DMS 273 treated with DMSO at 0.1 percent for 48 hours (cell line): Measurements from ENCODE around the gene COL19A1.
"Not testable (repeated sequence)": the region's sequence is repeated elsewhere in the genome, so short reads cannot be mapped to it uniquely, and the experiment has no call there.

Experiments used
- DNase-seq: peaks from one replicate; lab custom pipeline; 2025; lab: John Stamatoyannopoulos, UW

The COL19A1 gene

DNA sequence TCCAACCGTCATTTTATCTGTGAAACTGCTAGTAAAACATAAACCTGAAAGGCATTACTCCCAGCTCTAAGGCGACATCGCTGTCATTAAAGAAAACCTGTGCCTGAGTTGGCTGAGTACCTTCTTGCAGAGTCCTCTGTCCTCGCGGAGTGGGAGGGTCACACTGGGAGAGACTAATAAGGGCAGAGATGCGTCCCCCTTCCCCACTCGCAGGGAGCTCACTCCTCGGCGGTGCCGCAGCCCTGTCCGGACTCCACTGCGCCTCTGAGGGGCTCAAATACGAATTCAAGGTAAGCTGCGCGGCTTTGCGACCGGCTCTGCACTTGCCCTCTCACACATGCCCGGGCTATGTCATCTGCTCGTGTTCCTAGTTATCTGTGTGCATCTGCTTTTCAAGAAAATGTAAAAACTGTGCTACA is at the start of gene COL19A1:
COL19A1 (plus strand) TSS at position 206 of the 419 bp plus-strand sequence. CDS start 13,012 bp downstream, outside the sequence.
- peak; percentile 37 for DNase-seq

DNA sequence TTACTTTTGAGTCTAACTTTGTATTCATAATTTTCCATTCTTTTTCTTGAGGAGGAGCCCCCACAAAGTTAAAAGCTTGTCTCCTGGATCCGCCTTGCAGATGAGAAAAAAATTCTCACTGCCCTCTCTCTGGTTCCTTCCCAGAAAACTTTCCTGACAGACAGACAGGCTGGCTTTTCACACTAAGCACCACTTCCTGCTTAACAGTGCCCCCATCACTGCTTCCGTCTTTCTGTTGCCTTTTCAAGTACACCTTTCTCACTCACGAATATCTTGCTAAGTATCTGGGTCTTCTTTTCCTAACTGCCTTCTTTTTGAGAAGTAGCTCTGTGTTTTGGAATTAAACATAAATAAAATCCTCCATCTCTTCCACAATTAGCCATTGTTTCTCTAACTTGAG is 49.8 kb upstream of the COL19A1 start:
- DNase-seq = no peak

DNA sequence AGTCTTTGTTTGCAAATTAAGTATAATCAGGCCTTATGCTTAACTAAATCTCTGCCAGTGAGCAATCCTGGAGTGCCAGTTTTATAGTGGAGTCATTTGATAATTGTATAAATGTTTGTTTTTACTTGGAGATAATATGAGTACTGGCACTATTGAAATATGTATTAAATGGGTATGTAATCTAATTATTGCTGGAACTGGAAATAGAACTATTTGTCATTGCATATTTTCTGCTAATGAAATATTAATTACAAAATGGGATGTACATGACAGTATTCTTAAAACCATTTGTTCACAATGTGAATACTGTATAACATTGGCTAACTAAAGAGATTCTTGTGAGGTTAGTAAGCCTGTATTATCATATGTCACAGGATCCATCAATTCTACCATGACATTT is 49.0 kb upstream of the COL19A1 start:
- DNase-seq = no peak

DNA sequence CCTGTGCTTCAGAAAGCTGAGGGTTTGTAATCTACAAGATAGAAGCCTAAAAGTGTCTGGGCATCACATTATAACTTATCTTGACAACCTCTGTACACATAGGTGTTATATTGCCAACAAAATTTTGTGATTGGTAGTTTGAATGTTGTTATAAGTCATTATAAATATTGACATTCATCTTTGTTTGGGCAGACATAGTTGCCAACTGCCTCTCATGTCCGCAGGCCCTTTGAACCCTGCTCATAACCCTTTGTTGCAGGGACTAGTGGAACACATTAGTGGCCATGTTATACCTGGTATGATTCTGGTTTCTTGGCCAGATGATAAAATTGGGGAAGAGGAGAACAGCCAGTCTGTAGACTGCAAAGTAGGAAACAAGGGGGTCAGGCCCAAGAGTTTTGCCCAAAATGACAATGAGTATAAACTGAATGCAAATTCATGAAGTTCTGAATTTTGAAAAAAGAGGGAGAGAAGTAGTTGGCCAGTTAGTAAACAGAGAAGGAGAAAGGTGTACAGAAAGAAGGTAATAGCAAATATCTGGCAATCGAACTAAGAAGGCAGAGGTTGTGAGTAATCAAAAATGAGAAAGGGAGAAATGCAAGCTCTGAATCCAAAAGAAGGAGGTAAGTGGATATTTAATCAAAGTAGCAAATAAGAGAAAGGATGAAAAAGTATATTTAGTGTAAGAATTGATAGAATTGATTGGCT is 48.0 kb upstream of the COL19A1 start:
- DNase-seq = no peak

DNA sequence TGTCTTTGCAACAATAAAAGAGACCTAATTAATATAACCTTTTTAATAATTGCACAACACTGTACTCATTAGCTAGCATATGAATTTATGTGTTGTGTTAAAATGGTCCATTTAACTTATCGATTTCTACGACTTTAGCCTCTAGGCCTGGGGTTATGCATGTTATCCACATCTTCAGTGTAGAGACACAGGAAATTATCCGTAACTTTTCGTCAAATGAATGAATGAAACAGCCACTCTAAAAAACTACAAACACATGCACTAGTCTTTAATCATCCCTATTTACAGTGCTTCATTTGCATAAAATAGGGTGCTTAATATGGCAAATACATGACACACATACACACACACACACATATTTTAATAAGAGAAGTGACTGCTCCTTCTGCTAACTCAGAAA is 47.2 kb upstream of the COL19A1 start:
- no peak for DNase-seq

DNA sequence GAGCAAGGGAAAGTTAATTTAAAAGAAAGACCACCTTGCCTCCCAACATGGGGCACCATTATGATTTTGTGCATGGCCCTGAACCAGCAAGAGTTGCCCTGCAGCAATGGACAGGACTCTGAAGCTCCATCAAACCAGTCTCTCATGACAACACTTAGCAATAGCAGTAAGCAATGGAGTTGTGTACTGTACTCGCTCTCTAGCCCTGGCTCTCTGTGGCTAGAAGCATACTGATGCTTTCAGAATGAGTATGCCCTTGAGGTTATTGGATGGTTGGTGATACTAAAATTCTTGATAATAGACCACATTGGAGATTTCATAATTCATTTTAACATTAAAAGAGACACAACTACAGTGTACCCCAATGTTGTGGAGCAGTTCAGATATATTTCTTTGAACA is 46.3 kb upstream of the COL19A1 start:
- no peak for DNase-seq

DNA sequence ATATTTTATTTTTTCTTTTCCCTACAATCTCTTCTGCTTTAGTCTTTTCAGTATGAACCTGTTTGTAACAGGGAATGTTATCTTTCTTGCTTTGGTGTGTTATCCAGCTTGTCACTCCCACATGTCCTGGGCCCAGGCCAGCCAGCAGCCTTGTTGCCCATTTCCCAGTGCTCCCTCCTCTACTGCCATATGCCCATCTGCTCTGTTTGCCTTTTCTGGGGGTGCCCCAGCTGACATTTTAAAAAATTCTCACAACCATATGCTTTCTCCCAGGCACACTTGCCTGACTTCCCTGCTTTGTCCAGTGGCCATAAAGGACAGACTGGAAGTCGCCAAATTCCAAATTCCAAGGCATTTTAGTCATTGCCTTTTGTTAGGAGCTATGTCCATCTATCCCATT is 45.9 kb upstream of the COL19A1 start:
- DNase-seq = peak; percentile 61

DNA sequence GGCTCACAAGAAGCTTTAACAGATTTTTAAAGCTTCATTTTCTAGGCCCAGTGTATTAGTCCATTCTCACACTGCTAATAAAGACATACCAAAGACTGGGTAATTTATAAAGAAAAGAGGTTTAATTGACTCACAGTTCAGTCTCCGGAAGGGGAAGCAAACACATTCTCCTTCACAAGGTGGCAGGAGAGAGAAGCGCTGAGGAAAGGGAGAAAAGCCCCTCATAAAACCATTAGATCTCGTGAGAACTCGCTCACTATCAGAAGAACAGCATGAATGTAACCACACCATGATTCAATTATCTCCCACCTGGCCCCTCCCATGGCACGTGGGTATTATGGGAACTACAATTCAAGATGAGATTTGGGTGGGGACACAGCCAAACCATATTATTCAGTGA is 42.0 kb upstream of the COL19A1 start:
- not testable (repeated sequence) for DNase-seq

DNA sequence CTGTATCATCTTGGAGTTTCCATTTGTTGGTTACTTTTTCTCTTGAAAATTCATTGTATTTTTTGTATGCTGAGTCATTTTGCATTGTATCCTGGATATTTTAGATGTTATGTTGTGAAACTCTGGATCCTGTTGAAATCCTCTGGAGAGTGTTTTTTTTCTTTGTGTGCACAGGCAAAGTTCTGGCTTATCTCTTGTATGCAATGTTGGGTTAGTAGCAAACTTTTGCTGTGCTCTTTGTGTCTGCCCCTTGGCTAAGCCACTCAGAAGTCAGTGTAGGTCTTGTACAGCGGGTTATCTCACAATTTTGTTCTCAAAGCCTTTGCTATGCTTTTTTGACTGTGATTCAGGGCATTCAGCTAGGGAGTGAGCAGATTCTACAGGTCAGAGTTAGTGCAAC is 40.5 kb upstream of the COL19A1 start:
- DNase-seq = no peak

DNA sequence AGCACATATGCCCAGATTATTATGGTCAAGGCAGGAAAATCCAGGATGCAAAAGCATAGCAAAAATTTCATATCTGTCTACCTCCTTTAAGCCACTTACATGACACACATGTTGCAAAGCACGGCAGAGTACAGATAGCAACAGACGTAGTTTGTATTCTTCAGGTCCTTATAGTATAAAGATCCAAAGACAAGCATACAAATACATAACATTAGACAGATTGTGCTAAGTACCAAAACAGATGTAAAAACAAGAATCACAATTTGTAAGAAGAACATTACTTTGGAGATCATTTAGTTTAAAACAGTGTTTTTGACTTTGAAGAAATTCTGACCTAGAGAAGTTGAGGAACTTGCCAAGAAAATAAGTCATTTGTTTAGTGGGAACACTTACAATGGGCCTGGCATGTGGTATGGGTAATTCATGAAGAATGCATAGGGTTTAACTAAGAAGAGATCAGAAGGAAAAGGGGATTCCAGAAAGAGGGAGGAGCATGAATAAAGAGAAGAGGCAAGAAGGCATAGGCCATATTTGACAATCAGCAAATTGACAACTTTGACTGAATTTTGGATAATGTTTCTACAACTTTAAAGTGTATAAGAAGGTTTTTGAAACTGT is 39.0 kb upstream of the COL19A1 start:
- DNase-seq = no peak

DNA sequence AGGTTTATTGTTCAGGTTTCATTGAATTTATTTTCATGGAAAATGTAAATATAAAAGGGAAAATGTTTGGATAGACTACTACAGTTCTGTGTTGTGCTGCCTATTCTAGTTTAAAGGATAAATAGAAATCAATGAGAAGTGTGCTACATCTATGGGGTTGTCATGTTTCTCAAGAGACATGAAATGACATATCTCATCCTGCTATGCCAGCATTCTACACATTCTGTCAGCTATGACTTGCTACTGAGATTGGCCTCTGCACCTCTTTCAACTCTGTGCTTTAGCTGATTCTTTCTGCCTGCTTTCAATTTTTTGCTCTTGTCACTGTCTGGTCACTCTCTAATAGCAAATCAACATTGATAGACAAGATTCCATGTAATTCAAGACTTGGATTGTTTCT is 33.8 kb upstream of the COL19A1 start:
- no peak for DNase-seq

DNA sequence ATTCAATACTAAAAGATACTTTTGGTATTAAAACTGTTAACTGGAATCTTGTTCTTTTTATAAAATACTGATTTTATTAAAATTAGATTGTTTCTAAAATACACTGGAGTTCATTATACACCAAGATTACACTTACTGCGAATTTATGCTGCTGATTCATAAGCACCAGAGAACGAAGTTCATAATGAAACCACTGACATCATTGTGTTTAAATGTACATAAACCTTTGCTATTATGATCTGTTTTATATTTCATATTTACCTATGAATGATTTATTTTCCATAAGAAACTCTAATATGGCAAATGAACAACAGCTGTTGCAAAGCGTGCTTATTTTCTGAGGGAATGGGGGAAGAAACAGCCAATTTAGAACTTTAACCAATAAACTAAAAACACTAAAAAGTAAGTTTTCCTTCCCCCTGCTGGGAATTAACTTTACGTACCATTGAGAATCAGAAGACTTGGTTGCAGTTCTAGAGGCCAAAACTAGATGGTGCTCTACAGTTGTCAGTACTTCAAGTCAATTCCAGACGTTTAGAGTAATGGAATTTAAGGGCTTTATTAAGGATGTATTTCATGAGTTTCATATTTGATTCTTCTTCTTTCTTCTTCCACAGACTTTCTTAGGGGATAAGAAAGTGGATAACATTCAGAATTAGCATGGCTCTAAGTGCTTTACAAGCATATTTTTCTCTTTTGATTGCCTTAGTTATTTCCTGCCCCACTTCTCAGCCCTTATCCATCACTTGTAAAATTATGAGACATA is 30.8 kb upstream of the COL19A1 start:
- peak; percentile 45 for DNase-seq

DNA sequence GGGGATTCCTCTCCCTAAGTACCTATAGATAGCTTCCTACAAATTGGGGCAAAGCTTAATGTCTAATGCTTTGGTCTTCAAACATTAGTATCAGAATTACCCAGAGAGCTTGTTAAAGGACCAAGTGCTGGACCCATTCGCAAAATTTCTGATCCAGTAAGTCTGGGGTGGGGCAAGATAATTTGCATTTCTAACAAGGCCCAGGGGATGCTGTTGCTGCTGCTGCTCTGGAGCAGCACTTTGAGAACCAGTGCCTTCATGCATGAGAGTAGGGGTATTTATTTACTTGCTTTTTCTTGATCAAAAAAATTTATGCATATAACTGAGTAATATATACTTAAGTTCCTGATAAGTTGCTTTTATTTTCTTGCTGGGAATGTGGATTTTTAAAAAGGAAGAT is 24.5 kb upstream of the COL19A1 start:
- no peak for DNase-seq

DNA sequence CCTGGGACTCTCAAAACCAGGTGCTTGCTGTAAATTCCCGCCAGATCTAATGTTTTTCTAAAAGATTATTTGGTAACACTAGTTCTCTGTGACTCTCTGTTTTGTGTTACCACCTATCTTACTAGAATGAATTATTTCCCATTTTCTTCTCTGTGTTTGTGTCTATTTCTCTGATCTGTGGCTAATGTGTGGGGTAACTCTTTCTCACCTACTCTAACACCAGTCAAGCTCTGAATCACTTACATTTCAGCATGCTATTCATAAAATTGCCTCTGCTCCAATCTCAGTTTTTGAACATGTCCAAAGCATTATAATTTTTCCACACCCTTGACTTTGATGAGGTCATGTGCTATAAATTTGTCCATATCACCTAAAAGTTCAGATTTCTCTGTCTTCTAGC is 23.2 kb upstream of the COL19A1 start:
- no peak for DNase-seq

DNA sequence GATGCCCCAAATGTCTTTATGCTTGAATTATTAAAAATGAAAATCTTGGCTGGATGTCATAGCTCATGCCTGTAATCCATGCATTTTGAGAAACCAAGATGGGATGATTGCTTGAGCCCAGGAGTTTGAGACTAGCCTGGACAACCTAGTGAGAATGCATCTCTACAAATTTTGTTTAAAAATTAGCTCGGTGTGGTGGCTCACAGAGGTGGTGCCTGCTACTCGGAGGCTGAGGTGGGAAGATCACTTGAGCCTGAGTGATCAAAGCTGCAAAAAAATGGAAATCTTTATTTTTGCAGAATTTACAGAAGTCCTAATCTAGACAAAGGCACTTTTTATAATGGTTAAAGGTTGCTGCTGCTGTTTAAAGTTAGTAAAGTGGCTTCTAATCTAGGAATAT is 20.0 kb upstream of the COL19A1 start:
- no peak for DNase-seq

DNA sequence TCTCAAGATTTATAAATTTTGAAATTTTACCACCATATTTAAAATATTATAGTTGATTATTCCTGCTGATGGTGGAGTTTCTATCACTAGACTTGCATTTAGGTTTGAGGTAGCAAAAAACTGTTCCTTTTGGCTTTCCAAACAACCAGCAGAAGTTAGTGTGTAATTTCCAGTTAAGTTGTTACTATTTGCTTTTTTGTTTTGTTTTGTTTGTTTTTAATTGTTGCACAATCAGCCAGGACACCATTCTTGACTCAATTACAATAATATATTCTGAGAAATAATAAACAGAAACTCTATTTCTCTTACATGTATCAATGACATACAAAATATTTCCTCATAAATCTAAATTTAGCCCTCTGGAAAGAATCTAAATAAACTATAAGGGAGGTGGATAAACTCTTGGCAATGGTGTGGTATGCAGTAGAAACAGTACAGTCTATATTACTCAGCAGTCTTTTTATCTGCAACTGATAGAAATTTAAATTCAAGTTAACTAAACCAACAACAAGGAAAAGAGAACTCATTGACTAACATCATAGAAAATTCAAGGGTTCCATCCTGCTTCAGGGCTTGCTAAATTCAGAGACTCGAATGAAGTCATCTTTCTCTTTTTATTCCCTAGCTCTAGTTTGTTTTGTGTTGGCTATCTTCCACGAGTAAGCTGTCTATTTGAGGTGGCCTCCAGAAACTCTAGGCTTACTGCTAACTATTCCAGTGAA is 19.4 kb upstream of the COL19A1 start:
- no peak for DNase-seq

DNA sequence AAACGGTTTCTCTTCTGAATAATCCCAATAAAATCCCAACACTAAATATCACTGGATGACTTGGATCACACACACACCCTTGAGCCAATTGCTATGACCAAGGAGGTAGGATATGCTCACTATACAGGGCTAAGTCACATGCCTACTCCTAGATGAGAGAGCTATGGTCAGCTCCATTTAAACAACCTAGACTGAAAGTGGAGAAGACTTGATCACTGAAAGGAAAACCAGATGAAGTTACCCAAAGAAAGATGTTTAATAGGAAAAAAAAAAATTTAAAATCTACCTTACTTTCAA is 18.9 kb upstream of the COL19A1 start:
- no peak for DNase-seq

DNA sequence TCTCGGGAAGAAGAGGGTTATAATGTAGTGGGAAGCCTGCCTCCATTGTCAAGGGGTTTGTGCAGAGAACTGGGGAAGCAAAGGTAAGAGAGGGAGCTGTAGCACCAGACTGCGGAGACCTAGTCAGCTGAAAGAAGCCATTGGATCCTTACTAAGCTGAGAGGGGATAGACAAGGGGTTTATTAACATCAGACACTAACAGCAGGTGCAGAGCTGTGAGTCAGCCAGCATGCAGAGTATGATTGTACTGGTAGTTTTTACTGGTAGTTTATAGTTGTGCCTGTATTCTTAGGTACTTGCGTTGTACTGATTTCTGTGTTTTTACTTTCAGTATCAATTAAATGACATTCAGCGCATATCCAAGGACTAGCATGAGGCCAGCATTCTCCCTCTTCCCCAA is 17.8 kb upstream of the COL19A1 start:
- no peak for DNase-seq

DNA sequence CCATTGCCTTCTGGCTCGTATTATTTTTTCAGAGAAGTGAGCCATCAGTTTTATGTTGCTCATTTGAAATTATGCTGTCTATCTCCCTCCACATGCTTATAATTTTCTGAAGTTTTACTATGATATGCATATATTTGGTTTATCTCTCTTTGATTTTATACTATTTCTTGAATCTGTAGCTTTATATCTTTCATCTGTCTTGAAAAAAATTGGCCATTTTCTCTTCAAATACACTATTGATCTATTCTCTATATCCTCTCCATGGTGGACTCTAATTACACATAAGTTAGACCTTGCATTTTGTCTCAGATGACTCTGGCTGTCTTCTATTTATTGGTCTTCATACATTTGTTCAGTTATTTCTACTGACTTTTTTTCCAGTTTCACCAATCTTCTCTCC is 13.7 kb upstream of the COL19A1 start:
- no peak for DNase-seq

DNA sequence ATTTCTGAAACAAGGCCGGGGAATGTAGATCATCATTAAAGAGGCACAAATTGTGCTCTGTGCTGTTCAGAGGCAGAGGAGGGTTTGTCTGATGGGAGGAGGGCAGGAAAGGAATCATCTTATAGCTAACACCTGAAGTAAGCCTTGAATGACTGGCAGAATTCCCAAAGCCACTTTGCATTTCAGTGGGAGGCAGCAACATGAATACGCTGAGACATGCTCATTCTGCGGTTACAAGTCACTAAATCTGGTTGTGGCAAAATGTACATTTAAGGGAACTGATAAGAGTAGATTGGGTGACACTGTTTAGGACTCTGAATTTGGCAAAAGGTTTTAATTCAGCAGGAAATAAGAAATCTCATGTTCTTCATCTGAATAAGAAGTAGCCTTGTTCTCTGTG is 4.4 kb upstream of the COL19A1 start:
- DNase-seq = peak; percentile 71

DNA sequence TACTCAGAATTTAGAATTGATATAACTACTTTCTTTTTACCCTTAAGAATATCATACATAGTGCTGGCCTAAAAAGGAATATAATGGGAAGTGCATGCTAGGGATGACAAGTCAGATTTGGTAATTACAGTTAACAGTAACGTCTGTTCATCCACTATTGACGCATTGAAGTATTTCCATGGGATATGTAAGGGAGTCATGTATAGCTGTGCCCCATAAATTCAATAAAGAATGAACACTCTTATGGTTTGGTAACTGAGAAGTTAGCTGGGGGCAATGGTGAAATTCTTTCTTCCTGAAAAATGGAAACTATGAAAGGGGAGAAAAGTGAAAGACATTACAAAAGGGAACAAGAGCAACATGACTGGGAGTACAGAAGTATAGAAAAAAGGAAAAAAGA is 2.6 kb upstream of the COL19A1 start:
- peak; percentile 35 for DNase-seq

DNA sequence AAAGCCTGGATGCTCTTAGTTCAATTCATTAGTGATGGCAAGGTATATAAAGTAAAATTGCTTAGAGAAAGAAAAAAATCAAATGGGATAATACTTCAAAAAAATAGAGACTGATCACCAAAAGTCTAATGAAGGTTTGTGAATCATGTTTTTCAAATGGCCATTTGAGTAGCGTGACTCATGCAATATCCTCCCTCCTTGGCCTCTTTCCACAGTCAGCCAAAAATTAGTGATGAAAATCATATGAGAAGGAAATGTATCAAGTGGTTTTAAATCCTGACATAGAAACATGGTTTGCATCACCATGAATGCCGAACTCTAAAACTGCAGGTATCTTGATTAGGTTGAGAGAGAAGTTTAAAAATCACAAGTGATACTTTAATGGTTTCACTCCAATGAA is 1.2 kb upstream of the COL19A1 start:
- DNase-seq = peak; percentile 26
